GM19351 (cell line): ENCODE measurements around the gene SSBP2.
"Not testable (repeated sequence)": the region's sequence is repeated elsewhere in the genome, so short reads cannot be mapped to it uniquely, and the experiment has no call there.

ENCODE experiments used
- ATAC-seq: cut with Tn5 transposase; IDR thresholded peaks from one replicate; pipeline ENCODE4 v1.9.1; 2021; ENCODE audit warnings: mild to moderate bottlenecking, moderate library complexity; ENCODE audit not compliant: unreplicated experiment

SSBP2 gene

GRCh38 chr5:81450940-81451339, 300.0 kb downstream of the SSBP2 start:
- no peak for ATAC-seq

GRCh38 chr5:81435023-81435422, 315.9 kb downstream of the SSBP2 start:
- ATAC-seq: no peak

- no peak for ATAC-seq
Measured at GRCh38 chr5:81429985-81430384, 320.9 kb downstream of the SSBP2 start.

GRCh38 chr5:81429363-81429762, 321.5 kb downstream of the SSBP2 start:
- ATAC-seq: no peak

GRCh38 chr5:81428861-81429260, 322.0 kb downstream of the SSBP2 start:
- no peak for ATAC-seq

- ATAC-seq: no peak
Measured at GRCh38 chr5:81428446-81428845, 322.5 kb downstream of the SSBP2 start.

GRCh38 chr5:81427566-81427965, 323.3 kb downstream of the SSBP2 start:
- ATAC-seq: no peak

- ATAC-seq: no peak
Measured at GRCh38 chr5:81426359-81427030, 324.4 kb downstream of the SSBP2 start.

GRCh38 chr5:81425569-81425968, 325.3 kb downstream of the SSBP2 start:
- ATAC-seq: no peak

GRCh38 chr5:81424728-81425127, 326.2 kb downstream of the SSBP2 start:
- ATAC-seq: no peak

GRCh38 chr5:81422671-81423070, 328.2 kb downstream of the SSBP2 start:
- ATAC-seq: no peak

- no peak for ATAC-seq
Measured at GRCh38 chr5:81420039-81420667, 330.7 kb downstream of the SSBP2 start.

- ATAC-seq: no peak
Measured at GRCh38 chr5:81418606-81419005, 332.3 kb downstream of the SSBP2 start.

GRCh38 chr5:81417052-81417451, 333.8 kb downstream of the SSBP2 start:
- ATAC-seq: no peak

- no peak for ATAC-seq
Measured at GRCh38 chr5:81409896-81410295, 341.0 kb downstream of the SSBP2 start.

GRCh38 chr5:81409361-81409760, 341.5 kb downstream of the SSBP2 start:
- ATAC-seq: no peak

- no peak for ATAC-seq
Measured at GRCh38 chr5:81408496-81408895, 342.4 kb downstream of the SSBP2 start.

- not testable (repeated sequence) for ATAC-seq
Measured at GRCh38 chr5:81407811-81408210, 343.1 kb downstream of the SSBP2 start.

- ATAC-seq: no peak
Measured at GRCh38 chr5:81405126-81405891, 345.6 kb downstream of the SSBP2 start.

GRCh38 chr5:81402192-81402930, 348.5 kb downstream of the SSBP2 start:
- no peak for ATAC-seq

- no peak for ATAC-seq
Measured at GRCh38 chr5:81401266-81401665, 349.6 kb downstream of the SSBP2 start.
